GM04504 (cell line): ENCODE measurements around the gene LMCD1.

Experiments
- DNase-seq: peaks from one replicate; pipeline ENCODE4 v3.0.0-alpha.2; 2012; ENCODE audit warnings: low read depth

The LMCD1 gene

GRCh38 chr3:8536096-8537056, 34.8 kb downstream of the LMCD1 start:
- DNase-seq, result peak; percentile 46

GRCh38 chr3:8537440-8537839, 35.8 kb downstream of the LMCD1 start:
- no peak for DNase-seq

DNA sequence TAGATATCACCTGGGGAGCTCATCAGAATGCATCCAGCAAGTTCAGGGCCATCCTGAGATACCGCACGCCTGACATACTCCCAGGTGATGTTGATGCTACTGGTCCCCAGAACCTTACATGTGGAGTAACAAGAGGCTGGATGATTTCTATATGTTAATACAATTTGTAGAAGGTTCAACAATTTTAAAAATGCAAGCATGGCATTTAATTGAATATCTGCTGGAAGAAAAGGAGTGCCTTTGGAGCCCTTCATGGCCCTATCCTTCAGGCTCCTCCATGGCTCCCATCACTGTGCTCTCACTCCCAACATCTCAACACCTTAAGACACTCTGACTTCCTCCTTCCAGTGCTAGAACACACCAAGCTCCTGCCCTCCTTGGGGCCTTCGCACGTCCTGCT, 36.6 kb downstream of the LMCD1 start:
- no peak for DNase-seq

- peak; percentile 43 for DNase-seq
Measured at GRCh38 chr3:8538913-8539312, 37.3 kb downstream of the LMCD1 start.

DNA sequence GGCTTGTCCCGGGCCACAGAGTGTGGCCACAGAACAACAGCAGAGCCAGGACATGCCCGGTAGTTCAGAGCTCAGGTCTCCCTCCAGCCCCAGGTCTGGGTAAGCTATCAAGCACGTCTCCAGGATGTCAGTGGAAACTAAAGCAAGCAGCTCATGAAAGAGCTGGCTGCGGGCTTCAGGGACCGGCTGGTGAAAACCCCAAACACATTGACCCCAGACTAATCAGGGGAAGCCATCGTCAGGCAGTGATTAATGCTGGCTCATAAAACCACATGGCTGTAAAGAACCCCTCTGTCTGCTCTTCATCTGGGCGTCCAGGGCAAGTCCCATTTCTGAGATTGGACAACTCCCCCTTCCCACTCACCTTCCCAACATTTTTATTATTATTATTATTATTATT, 37.8 kb downstream of the LMCD1 start:
- peak; percentile 38 for DNase-seq

- no peak for DNase-seq
Measured at GRCh38 chr3:8540456-8540855, 38.8 kb downstream of the LMCD1 start.

- DNase-seq, result no peak
Measured at GRCh38 chr3:8541486-8541885, 39.9 kb downstream of the LMCD1 start.

GRCh38 chr3:8542190-8543135, 40.8 kb downstream of the LMCD1 start:
- no peak for DNase-seq

GRCh38 chr3:8546609-8547008, 45.0 kb downstream of the LMCD1 start:
- DNase-seq, result no peak

DNA sequence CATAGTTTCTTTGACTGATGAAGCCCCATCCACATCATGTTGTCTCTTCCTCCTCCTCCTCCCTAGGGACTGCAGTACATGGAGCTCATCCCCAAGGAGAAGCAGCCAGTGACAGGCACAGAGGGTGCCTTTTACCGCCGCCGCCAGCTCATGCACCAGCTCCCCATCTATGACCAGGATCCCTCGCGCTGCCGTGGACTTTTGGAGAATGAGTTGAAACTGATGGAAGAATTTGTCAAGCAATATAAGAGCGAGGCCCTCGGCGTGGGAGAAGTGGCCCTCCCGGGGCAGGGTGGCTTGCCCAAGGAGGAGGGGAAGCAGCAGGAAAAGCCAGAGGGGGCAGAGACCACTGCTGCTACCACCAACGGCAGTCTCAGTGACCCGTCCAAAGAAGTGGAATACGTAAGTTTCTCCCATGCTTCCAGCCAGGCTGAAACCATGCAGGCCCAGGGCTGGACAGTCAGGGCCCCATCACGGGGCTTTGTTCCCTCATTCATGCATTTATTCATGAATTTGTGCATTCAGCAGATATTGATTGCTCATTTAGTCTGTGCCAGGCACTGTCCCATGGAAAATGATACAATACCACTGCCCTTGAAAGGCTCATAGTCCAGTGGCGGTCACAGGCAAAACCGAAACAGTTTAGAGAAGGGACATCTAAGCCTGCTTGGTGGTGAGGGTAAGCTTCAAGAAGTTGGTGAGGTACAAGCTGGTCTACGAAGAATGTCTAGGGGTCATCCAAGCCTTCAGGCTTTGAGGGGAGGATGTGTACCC, 47.1 kb downstream of the LMCD1 start:
- no peak for DNase-seq

DNA sequence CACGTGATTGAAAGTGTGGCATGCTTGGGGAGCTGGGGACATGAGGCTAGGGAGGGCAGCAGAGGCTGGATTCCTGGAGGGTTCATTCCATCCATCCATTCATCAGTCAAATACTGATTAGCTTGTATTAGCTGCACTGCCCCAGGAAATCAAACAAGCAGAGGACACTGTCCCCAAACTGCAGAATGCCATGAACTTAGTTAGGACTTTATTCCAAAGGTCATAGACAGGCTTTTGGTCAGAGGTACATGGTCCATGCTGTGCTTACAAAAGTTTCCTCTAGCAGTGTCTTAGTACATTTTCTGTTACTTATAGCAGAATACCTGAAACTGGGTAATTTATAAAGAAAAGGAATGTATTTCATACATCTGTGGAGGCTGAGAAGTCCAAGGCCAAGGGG, 47.7 kb downstream of the LMCD1 start:
- no peak for DNase-seq

DNA sequence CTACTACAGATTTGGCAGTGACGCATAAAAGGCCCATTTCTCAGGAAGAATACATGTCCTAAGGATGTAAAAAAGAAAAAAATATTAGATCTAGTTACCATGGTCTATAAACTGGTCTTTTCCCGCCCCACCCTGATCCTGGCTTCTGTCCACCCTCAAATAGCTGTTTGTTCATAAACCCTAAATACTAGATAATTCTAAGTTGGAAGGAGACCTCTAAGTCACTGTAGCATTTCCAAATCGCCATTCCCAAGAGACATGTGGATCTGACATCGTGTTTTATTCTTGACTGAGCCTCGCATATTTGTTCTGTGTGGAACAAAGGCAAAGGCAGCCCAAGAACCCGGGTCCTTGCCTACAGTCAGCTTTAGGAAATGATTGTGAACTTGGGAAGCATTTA, 49.0 kb downstream of the LMCD1 start:
- no peak for DNase-seq

- no peak for DNase-seq
Measured at GRCh38 chr3:8552223-8552762, 50.7 kb downstream of the LMCD1 start.

DNA sequence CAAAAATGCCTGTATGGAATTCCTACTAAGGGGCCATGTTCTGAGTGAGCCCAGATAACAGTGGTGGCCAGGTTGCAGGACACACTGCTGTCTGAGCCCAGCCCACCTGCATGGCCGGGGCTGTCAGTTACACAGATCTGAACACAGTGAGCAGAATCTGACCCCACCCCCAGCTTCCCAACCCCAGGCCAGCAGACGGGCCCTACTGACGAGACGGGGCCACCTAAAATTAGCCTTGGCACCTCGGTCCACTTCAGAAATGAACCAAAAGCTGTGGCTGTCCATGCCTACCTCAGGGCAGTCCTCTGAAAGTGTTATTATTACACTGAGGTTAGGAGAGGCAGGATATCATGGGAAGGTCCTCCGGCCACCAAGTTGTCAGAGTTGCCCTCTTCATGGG, 51.8 kb downstream of the LMCD1 start:
- no peak for DNase-seq

DNA sequence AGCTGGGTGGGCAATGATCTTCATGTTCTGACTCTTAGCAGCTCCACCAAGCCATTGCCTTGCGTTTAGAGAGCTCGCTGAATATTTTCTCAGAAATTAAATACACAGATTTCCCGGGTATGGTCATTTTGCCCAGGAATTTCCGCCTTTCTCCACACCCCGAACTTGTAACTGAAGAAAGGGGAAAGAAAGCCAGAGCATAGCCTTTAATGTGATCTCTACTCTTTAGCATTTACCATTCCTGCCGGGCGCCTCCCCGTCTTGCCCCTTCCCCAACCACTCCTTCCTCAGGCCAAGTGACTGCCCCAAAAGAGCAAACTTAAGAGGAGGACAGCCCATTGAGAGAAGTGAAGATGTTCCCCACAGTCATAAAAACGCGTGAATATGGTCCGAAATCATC, 53.1 kb downstream of the LMCD1 start:
- DNase-seq, result no peak

- DNase-seq, result peak; percentile 82
Measured at GRCh38 chr3:8555113-8555661, 53.6 kb downstream of the LMCD1 start.

- DNase-seq, result no peak
Measured at GRCh38 chr3:8555725-8556472, 54.3 kb downstream of the LMCD1 start.

DNA sequence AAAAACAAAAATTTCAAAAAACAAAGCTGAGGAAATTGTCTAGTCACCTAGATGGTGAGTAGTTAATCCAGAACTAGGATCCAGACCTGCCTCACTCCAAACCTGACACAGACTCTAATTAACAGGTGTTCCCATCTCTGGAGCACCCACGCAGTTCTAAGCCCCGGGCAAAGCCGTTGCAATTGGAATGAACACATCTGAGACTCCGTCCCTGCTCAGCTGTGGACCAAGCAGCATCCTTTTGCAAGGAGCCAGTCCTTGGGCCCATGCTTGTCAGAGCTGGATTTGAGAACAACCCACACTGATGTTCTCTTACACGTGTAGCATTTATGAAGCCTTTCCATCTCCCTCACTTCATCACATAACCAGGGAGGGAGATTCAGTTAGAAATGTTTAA, 54.8 kb downstream of the LMCD1 start:
- DNase-seq, result no peak

DNA sequence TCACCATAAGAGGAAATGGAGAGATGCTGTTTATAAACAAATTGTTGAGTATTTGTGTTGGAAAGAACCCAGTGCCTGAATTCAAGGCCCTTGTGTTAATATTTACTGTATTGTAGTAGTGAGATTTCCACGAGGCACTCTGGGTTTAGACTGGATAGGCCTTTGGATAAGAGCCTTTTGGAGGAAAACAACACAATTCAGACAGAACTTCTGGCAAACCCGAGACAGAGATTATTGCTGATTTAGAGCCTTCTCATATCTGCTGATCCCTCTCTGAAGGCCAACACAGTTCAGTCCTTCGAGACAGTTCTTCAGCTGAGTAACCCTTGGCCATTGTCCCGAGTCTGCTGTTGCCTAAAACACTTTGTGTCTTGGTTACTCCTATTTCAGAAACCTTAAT, 55.7 kb downstream of the LMCD1 start:
- no peak for DNase-seq

DNA sequence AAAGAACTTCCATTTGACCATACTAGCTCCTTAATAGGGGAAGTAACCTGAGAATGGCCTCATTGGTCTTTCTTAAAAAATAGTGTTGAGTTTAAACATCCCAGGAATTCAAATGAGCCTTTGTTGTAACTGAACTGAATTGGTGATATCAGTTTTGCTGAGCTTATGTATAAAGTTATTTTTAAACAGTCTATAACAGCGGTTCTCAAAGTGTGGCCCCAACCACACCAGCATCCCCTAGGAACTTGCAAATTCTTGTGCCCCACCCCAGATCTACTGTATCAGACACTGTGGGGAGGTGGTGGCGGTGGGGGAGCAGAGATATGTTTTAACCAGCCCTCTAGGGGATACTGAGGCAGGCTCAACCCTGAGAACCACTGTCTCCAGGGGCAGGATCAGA, 57.0 kb downstream of the LMCD1 start:
- DNase-seq, result no peak

- DNase-seq, result no peak
Measured at GRCh38 chr3:8559351-8559750, 57.7 kb downstream of the LMCD1 start.
